Measurements from ENCODE around the gene C16orf96. TPM values are rescaled to one million over a fixed set of nuclear protein-coding genes. Genes with fewer than 3 reads are reported as not detected.

The C16orf96 gene
- total RNA-seq, 1 donor from 2014 or later = not detected

DNA sequence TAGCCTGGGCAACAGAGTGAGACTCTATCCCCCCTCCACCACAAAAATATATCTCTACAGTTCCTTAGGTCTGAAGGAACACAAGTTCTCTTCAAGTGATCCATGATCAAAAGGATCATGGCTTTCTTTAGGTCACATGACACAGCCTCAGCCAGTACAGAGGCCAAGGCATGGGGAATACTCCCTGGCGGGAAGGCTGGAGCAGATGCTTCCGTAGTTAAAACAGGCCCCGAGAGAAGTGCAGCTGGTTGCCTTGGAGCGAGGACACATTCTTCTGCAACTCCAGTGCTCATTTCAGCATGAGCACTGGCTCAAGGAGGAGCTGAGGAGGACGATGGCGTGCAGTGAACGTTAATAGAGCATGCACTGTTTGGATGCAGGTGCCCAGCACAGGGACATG, 31.1 kb upstream of the C16orf96 start:
- no peak for DNase-seq (ENCODE audit: low read depth in 2 of 2)

DNA sequence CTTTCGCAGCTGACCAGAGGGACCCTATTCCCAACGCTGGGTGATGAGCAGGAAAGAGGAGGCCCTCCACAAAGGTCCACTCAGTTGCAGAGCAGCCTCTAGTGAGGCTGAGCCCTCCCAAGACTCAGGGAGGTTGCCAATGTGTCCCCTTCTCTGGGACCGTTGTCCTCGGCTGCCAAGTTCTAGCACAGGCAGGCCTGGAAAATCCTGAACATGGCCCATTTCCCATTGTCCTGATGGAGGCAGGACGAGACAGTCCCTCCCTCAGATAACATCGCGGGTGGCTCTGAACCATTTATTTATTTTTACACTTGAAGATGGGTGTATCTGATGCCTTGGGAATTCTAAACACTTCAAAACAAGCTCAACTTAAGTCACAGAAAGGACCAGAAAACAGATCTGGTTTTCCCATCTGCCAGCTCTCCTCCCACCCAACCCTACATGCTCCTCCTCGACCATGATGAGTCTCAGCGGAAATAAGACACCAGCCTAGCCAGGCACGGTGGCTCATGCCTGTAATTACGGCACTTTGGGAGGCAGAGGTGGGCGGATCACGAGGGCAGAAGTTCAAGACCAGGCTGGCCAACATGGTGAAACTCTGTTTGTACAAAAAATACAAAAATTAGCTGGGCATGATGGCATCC, 30.4 kb upstream of the C16orf96 start:
- no peak for DNase-seq (ENCODE audit: low read depth in 2 of 2)

DNA sequence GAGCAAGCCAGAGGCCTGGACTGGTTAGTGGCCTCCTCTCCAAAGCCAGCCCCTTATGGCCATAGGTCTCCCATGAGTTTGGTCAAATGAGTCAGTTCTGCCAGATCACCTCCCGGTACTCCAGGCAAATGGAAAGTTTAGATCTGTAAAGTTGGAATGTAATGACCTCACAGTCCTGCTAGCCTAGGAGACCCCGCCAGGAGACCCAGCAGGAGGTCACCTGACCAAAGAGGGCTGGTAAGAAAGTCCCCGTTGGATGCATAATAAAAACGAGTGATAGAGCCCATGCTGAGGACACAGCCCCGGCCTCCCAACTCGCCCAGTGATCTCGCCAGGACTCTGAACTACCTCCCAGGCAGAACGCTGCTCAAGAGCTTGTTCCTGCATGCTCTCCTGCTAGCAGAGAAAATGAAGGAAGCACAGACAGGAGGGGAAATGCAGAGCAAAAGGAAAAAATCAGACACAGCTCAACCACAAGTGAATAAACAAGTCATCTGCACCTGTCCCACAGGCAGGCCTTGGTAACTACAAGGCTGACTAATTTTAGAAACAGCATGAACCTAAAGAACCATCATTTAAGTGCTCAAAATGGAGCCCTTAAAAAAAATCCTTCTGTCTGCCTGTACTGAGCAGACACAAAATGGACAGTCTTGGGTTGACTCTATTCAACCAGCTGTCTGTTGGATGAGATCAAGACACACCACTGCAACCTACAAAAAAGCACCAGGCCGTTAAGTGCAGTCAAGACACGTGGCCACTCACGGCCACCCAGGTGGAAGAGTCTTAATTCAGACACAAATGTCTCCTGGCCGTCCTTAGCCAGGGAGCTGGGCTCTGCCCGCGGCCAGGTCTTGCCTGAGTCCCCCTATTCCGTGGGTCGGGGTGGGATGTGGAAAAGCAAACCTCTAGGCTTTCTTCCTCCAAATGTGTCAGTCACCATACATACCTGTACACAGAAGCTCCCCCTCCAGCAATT, 26.8 kb upstream of the C16orf96 start:
- peak; percentile 37 to 38 for DNase-seq (ENCODE audit: low read depth in 2 of 2)

DNA sequence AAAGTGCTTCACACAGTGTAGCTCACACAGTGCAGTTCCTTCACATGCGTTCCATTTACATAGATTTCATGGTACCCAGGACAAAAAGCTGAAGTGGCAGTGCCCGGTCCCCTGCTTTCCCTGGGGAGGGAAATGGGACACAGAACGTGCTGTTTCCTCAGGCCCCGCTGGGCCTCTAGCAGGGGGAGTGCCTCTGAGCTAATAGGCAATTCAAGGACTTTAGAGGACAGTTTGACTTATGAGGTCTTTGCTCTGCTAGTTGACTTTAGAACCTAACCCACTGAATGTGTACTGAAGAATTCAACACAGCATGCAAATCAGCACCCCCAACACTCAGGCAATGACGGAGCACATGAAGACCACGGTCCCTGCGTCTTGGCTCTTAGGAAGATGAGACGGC, 24.3 kb upstream of the C16orf96 start:
- DNase-seq (ENCODE audit: low read depth in 2 of 2) = no peak

DNA sequence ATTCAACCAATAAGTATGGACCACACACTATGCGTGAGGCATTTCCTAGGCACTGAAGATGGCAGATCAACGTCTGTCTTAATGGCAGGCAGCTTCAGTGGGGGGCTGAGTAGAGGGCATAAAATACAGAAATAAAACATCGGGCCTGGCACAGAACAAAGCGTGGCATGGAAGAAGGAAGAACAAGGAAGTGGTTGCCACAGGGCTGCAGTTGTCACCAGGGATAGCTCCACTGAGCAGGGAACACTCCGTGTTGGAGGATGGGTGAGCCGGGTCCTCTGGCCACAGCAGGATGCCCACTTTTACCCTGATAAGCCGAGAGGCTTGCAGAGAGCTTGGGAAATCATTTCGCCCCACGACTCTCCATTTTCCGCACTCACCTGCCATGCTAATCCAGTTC, 23.9 kb upstream of the C16orf96 start:
- DNase-seq (ENCODE audit: low read depth in 2 of 2) = no peak

DNA sequence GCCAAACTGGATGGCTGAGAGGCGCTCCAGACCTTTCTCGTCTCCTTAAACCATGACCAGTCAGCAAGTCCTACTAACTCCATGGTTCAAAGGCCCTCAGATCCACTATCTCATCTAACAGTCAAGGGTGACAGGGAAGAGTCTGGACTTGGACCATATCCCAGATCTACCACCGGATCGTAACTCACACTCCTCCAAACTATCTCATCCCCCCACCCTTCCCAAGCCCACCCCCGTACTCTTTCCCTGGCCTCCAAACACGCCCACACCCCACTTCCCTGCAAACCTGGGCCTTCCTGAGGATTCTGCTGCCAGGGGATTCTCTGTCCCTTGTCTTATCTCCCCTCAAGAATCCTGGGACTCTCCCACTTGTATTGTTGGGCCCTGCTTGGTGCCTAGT, 22.6 kb upstream of the C16orf96 start:
- no peak for DNase-seq (ENCODE audit: low read depth in 2 of 2)

DNA sequence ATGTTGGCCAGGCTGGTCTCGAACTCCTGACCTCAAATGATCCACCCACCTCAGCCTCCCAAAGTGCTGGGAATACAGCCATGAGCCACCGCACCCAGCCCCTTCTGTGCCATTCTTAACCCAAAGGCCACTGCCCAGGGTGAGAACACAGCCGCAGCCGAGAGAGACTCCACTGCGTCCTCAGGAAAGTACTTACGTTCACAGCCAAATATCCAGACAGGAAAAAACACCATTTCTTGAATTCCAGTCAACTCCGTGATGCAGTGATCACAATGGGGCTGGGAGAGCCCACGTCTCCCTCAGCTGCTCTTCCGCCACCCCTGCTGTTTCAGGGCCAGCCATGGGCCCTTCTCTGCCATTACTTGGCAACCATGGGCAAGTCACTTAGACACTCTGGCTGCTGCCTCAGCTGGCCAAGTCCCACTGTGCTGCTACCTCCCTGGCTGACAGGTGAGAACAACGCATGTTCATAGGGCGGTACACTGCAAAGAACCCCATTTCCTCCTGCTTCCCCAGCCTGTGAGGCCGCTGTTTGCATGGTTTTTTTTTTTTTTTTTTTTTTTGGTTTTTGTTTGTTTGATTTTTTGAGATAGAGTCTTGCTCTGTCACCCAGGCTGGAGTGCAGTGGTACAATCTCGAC, 21.9 kb upstream of the C16orf96 start:
- DNase-seq (ENCODE audit: low read depth in 2 of 2) = peak in 1 of 2 donors; percentile 81

DNA sequence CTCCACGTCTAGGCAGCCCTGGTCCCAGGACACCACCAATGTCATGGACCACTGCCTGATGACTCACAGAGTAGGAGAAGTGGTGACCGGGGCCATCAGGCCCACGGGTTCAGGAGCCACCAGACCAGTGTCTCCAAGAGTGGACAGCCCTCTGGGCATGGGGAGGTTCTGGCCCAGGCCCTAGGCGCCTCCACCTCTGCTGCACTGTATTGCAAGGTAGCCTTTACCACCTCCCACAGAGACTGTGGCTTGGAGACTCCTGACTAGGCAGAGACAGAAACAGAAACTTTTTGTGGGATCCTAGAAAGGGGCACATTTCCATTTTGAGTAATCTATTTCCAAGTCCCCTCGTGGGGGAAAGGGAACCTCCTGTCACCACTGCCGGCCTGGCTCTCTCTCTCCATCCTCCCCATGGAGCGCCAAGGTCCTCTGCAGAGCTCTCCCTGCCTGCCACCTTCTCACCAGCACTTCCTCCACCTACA, 20.5 kb upstream of the C16orf96 start:
- no peak for DNase-seq (ENCODE audit: low read depth in 2 of 2)

DNA sequence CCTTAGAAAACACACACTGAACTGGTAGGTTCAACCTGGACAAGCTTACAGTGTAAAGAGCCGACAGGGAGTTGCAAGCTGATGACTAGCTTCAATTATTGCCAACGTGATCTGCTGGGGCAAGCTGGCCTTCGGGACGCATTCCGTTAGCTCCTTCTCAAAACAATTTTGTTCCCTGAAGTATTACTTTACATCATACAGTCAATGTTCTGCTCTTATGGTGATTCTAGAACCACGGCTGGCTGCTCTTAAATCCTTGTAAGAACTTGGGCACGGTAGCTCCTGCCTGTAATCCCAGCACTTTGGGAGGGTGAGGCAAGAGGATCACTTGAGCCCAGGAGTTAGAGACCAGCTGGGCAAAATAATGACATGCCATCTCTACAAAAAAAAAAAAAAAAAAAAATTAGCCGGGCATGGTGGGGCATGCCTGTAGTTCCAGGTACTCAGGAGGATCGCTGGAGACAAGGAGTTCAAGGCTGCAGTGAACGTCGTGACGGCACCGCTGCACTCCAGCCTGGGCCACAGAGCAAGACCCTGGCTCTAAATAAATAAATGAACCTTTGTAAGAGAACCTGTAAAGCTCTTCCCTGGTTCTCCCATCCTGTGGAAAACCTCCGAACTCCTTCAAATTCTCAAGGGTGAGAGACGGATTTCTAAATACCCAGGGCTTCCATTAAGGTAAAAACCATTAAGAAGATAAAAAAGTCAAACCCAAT, 19.6 kb upstream of the C16orf96 start:
- DNase-seq (ENCODE audit: low read depth in 2 of 2) = no peak

DNA sequence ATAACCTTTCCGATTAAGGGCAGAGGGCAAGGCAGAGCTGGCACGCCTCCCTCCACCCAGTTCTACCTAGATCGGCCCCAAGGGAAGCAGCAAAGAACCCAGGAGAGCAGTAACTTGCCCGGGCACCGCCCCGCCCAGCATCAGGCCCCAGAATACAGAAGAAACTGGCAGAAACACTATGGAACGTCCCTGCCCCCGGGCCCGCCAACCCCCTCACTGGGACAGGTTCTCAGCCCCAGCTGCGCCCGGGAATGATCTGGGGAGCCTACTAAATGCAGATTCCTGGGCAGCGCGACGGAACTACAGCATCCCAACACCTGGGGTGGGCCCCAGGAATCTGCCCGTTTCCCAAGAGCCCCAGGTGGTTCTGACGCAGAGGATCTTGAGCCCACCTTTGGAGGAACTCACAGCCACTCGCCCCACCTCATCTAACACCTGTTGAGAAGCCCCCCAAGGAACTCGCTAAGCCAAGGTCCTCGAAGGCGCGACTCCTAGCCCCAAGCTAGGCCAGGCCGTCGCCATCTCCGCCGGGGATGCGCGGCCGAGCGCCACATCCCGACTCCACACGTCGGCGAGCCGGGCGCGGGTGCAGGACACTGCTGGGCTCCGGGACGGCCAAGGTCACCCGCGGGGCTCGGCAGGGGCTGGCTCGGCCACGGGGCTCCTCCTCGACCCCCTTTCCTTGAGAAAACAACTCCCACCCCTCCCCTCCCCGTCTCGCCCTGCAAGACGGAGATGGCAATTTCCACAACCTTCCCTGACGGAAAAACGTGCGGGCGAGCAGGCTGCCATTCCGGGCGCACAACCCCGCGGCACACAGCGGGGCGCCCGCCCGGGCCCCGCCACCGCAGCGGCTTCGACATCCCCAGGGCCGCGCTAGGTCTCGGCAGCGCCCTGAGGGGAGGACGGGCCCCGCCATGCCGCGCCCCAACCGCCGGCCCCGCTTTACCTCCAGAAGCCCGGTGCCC, 18.5 kb upstream of the C16orf96 start:
- no peak for DNase-seq (ENCODE audit: low read depth in 2 of 2)

DNA sequence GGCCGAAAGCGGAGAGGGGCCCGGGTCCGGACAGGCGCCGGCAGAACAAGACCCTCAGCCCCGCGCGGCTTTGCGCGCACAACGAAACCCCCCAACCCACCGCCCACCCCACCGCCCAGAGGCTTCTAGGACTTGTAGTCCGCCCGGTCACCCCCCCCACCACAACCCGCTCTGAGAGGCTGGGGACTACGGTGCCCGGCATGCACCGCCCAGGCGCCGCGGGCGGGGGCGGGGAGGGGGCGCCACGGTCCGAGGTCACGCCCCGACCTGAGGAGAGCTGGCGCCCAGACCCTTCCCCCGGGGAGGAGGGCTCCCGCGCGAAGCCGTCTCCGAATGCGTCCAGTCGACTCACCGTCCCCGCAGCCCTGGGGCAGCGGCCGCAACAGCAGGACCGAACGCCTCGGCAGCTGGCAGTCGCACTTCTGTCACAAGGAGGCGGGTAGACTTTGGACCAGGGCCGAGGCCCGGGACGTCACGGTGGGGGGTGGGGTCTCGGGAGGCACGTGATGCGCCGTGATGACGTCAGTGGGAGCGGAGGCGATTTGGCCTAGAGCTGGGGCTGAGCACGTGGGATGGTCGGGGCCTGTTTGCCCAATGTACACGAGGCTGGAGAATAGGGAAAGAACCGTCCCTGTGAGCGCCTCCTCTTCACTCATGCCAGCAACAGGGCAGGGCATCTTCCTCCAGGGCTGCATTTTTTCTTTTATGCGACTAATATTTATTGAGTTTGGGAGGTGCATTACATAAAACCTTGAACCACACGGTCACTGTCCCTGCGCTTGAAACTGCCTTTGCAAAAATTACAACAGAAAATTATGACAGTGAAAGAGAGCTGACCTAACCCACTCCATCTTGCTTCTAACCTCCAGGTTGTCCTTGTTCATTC, 17.5 kb upstream of the C16orf96 start, which contains the start of gene CDIP1:
TSS of gene CDIP1 (minus strand) at position 424 of the 886 bp plus-strand sequence. CDS start 24,643 bp downstream, outside the sequence.
- DNase-seq (ENCODE audit: low read depth in 2 of 2) = peak; percentile 93 to 95

DNA sequence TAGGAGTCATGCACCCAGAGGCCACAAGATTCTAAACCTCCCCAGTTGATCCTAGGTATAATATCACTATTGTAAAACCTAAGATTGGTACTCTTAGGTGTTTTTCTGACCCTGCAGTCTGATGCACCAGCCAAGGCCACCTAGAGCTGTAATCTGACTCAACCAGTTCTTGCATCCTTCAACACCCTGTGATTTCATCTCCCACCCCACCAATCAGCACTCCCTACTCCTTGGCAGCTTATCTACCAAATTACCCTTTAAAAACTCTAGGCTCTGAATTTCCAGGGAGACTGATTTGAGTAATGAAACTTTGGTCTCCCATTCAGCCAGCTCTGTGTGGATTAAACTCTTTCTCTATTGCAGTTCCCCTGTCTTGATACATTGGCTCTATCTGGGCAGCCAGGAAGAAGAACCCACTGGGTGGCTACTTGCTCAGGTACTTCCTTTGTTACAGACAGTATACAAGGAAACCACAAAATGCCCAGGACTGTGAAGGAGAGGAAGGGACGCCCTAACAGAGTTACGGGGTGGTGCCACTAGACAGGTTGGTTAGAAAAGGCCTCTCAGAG, 16.3 kb upstream of the C16orf96 start:
- no peak for DNase-seq (ENCODE audit: low read depth in 2 of 2)

DNA sequence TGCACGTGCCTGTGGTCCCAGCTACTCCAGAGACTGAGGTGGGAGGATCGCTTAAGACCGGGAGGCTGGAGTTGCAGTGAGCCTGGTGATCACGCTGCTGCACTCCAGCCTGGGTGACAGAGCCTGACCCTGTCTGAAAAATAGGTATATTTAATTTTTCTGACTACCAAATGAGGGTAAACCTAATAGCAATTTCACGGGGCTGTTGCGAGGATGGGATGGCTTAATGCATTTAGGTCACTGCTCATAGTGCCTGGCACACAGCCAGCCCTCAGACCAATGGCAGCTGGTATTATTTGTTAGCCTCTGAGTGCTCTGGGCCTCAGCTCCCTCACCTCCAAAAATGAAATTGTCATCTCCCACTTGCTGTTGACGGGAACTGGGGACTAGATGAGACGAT, 11.7 kb upstream of the C16orf96 start:
- no peak for DNase-seq (ENCODE audit: low read depth in 2 of 2)

DNA sequence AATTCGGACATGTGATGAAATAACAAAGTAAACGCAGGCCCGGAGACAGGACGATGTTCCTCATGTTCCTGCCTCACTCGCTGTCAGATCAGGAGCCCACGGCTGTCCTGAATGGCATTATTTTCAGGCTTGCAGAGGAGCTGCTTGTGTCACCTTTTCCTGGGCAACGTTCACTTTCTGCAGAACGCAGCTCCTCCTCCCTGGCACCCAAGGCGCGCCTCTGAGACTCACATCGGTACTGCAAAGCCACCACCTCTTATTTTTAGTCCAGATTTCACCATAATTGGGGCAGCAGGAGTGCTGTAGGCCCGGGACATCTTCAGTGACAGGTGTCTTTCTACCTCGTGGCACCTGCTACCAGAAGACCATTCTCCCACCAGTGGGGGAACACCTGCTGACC, 8.0 kb upstream of the C16orf96 start:
- DNase-seq (ENCODE audit: low read depth in 2 of 2) = no peak

DNA sequence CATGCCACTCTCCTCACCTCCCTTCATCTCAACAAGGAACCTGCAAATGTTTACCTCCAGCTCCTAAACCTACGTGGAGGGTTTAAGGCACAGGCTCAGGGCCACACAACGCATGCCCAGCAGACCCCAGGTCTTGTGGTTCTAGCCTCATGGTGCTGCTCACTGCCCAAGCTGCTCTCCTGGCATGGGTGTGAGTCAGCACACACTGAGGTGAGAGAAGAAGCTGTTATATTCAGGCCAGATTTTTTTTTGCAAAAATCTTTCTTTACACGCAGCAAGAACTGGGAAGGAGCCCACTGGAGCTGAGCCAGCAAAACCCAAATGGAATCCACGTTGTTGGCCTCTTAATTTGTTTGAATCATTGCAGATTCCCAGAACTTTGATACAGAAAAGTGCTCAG, 5.5 kb upstream of the C16orf96 start:
- DNase-seq (ENCODE audit: low read depth in 2 of 2) = no peak

DNA sequence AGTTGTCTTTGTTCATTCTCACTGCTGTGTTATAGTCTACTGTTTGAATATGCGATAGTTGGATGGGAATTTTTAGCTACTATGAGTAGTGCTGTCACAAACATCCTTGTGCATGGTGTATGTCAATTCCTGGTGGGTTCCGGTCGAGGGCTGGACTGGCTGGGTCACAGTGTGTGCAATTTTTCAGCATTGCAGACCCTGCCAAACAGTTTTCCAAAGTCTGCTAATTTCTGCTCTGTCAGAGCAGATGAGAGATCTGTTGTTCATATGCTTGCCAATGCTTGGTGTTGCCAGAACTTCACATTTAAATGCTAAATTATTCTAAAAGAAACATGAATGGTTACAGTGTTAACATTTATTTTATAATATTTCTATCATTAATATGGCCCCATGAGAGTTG, 3.6 kb upstream of the C16orf96 start:
- no peak for DNase-seq (ENCODE audit: low read depth in 2 of 2)

DNA sequence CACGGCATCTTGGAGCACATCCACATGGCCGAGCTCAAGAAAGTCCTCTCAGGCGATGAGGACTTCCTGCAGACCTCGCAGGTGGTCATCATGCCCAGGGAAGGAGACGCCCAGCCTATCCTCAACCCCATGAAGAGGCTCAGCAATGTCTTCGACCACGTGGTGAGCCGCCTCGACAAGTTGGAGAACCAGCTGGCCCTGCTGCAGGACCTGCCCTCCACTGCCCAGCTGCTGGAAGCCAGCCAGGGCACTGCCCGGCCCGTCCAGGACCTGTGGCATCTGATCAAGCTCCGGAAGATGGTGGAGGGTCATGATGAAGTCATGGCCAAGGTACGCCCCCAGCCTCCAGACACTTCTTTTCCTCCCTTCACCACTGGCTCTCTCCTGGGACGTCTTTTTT, 440 bp downstream of the C16orf96 start:
- DNase-seq (ENCODE audit: low read depth in 2 of 2) = no peak

DNA sequence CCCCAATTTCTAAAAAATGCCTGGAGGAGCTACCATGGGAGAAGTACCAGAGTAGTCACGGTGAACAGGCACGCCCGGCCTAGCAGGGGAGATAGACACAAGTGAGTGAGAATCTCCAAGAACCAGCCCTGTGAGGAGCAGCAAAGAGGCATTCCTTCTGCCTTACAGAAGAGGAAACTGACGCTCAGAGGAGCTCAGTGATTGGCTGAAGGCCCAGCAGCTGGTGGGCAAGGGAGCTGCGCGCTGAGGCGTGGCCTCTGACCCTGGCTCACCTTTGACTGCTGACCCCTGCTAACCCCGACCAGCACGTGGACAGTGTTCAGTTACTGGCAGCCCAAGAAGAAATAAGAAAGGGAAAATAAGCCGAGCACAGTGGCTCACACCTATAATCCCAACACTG, 1.8 kb downstream of the C16orf96 start:
- no peak for DNase-seq (ENCODE audit: low read depth in 2 of 2)

DNA sequence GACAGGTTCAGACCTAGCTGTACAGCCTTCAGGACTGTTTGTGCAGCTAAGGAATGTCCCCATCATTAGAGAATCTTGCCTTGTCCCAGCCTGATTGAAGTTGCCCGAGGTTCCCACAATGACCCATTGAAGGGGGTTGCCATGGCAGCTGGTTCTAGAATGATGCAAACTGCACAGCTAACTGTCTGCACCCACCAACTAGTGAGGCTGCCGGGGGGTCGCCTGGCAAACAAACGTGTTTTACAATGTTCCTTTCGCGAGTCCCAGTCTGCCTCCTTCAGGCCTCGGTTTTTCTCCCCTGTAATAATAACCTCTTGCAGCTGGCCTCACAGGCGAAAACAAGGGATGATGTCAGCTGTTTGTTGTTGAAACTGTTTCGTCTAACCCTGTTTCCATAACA, 5.5 kb downstream of the C16orf96 start:
- DNase-seq (ENCODE audit: low read depth in 2 of 2) = no peak
